Measurements from ENCODE around the gene TYW1. TPM values are rescaled to one million over a fixed set of nuclear protein-coding genes. Genes with fewer than 3 reads are reported as not detected.
"Not testable (repeated sequence)": the region's sequence is repeated elsewhere in the genome, so short reads cannot be mapped to it uniquely, and the experiment has no call there.

TYW1 gene
- total and polyA plus RNA-seq, 2 of the 4 experiments (the other 2 are of a cell fraction): 10.7 to 23.7 TPM

GRCh38 chr7:67226967-67227366, 230.3 kb downstream of the TYW1 start:
- H3K18ac ChIP-seq (ENCODE audit: low read depth, low read length); H3K23ac ChIP-seq (ENCODE audit: low read depth, low read length); H3K9me1 ChIP-seq (ENCODE audit: insufficient read depth, low read length); H3K36me3 ChIP-seq (ENCODE audit: control insufficient read depth, insufficient read depth, low read length); H3K4me2 ChIP-seq (ENCODE audit: low read depth, low read length); H2BK120ac ChIP-seq (ENCODE audit: low read depth, low read length); intact Hi-C loops (cut with micrococcal nuclease); H4K5ac ChIP-seq (ENCODE audit: low read depth, low read length); dilution Hi-C loops (cut with HindIII; ENCODE audit: low sequenced_read_pairs, unreplicated experiment); BruUV-seq (replicated peaks); H3K4me1 ChIP-seq (ENCODE audit: control insufficient read depth, insufficient read depth, low read length); H3K27ac ChIP-seq (ENCODE audit: insufficient read depth, low read length); H2AK9ac ChIP-seq (replicated peaks; ENCODE audit: low read depth, low read length, poor library complexity); H2BK5ac ChIP-seq (ENCODE audit: low read depth, low read length, poor library complexity, severe bottlenecking); CTCF ChIA-PET; H4K8ac ChIP-seq (ENCODE audit: low read depth in 2 of 2, low read length in 2 of 2); H3K4me3 ChIP-seq (ENCODE audit: insufficient read depth, low read depth, low read length); POLR2A ChIA-PET (ENCODE audit: unreplicated experiment); H3K56ac ChIP-seq (ENCODE audit: extremely low read depth, insufficient read depth, low read length); in situ Hi-C loops (cut with MboI; ENCODE audit: low sequenced_read_pairs); H2AK5ac ChIP-seq (ENCODE audit: low read depth, low read length); H3K79me1 ChIP-seq (ENCODE audit: low read depth in 1 of 2, low read length in 2 of 2); H3K4ac ChIP-seq (ENCODE audit: low read depth, low read length); H2BK15ac ChIP-seq (ENCODE audit: low read depth, low read length); H2BK20ac ChIP-seq (ENCODE audit: low read depth, low read length); H3K9ac ChIP-seq (ENCODE audit: low read depth, low read length); H4K91ac ChIP-seq (ENCODE audit: insufficient read depth, low read depth, low read length); H4K20me1 ChIP-seq (ENCODE audit: insufficient read depth, low read length); H3K9me3 ChIP-seq (ENCODE audit: control insufficient read depth, insufficient read depth, low read length); H3K14ac ChIP-seq (replicated peaks; ENCODE audit: low read depth, low read length); ATAC-seq (ENCODE audit: low read depth); H3K27me3 ChIP-seq (ENCODE audit: control insufficient read depth, insufficient read depth, low read length); H2AFZ ChIP-seq (replicated peaks; ENCODE audit: low read length, poor library complexity); DNase-seq: not testable (repeated sequence)
- WGBS, 2 experiments (ENCODE audit: extremely low coverage in 2 of 2, insufficient read length in 1 of 2): no CpG with 5 or more reads among the region's 6 CpGs

- H2BK15ac ChIP-seq (ENCODE audit: low read depth, low read length); POLR2A ChIA-PET (ENCODE audit: unreplicated experiment); H3K23ac ChIP-seq (ENCODE audit: low read depth, low read length); H4K8ac ChIP-seq (ENCODE audit: low read depth in 2 of 2, low read length in 2 of 2); H3K4me1 ChIP-seq (ENCODE audit: control insufficient read depth, insufficient read depth, low read length); H2BK20ac ChIP-seq (ENCODE audit: low read depth, low read length); intact Hi-C loops (cut with micrococcal nuclease); BruUV-seq (replicated peaks); H3K9me3 ChIP-seq (ENCODE audit: control insufficient read depth, insufficient read depth, low read length); H3K36me3 ChIP-seq (ENCODE audit: control insufficient read depth, insufficient read depth, low read length); H3K9me1 ChIP-seq (ENCODE audit: insufficient read depth, low read length); H4K20me1 ChIP-seq (ENCODE audit: insufficient read depth, low read length); H3K79me1 ChIP-seq (ENCODE audit: low read depth in 1 of 2, low read length in 2 of 2); H3K9ac ChIP-seq (ENCODE audit: low read depth, low read length); H2BK120ac ChIP-seq (ENCODE audit: low read depth, low read length); H3K27ac ChIP-seq (ENCODE audit: insufficient read depth, low read length); H2AK9ac ChIP-seq (replicated peaks; ENCODE audit: low read depth, low read length, poor library complexity); ATAC-seq (ENCODE audit: low read depth); H3K27me3 ChIP-seq (ENCODE audit: control insufficient read depth, insufficient read depth, low read length); H3K4me3 ChIP-seq (ENCODE audit: insufficient read depth, low read depth, low read length); H2AFZ ChIP-seq (replicated peaks; ENCODE audit: low read length, poor library complexity); in situ Hi-C loops (cut with MboI; ENCODE audit: low sequenced_read_pairs); H3K14ac ChIP-seq (replicated peaks; ENCODE audit: low read depth, low read length); H4K91ac ChIP-seq (ENCODE audit: insufficient read depth, low read depth, low read length); H3K4me2 ChIP-seq (ENCODE audit: low read depth, low read length); H3K18ac ChIP-seq (ENCODE audit: low read depth, low read length); DNase-seq; H4K5ac ChIP-seq (ENCODE audit: low read depth, low read length); H2BK5ac ChIP-seq (ENCODE audit: low read depth, low read length, poor library complexity, severe bottlenecking); H3K56ac ChIP-seq (ENCODE audit: extremely low read depth, insufficient read depth, low read length); H2AK5ac ChIP-seq (ENCODE audit: low read depth, low read length); dilution Hi-C loops (cut with HindIII; ENCODE audit: low sequenced_read_pairs, unreplicated experiment); H3K4ac ChIP-seq (ENCODE audit: low read depth, low read length): not testable (repeated sequence)
- 100% methylated on average over 3 of the region's 9 CpGs; no CpG with 5 or more reads in 1 of the 2 experiments for WGBS, 2 experiments (ENCODE audit: extremely low coverage in 2 of 2, insufficient read length in 1 of 2)
- CTCF ChIA-PET: interaction anchor here (0.6 kb wide), 1 partner anchor 90 kb away, joined by 3 read pairs; no protein-coding TSS in a partner anchor
These were observed 232.4 kb downstream of the TYW1 start for GRCh38 chr7:67229018-67229417.
